ENCODE data around the gene RBM28.
"Not testable (repeated sequence)": the region's sequence is repeated elsewhere in the genome, so short reads cannot be mapped to it uniquely, and the experiment has no call there.

RBM28 gene

GRCh38 chr7:128287556-128287955 lies 56.2 kb downstream of the RBM28 start:
- TF ChIP-seq POLR2A (IDR thresholded peaks at IDR 0.05; ENCODE audit: extremely low read depth, insufficient read length): no peak
- TF ChIP-seq MAX (IDR thresholded peaks at IDR 0.05; ENCODE audit: low read depth, low read length): no peak
- no peak for TF ChIP-seq MYC (IDR thresholded peaks at IDR 0.05; ENCODE audit: low read depth, low read length)
- TF ChIP-seq CTCF (IDR thresholded peaks at IDR 0.05; ENCODE audit: low read depth, low read length): no peak
- H3K4me3 ChIP-seq (ENCODE audit: low read depth, low read length): no peak overlapping the region
- DNase-seq (ENCODE audit: low read depth): no peak

- DNase-seq (ENCODE audit: low read depth): no peak
- H3K4me3 ChIP-seq (ENCODE audit: low read depth, low read length): no peak overlapping the region
- no peak for TF ChIP-seq MYC (IDR thresholded peaks at IDR 0.05; ENCODE audit: low read depth, low read length)
- no peak for TF ChIP-seq CTCF (IDR thresholded peaks at IDR 0.05; ENCODE audit: low read depth, low read length)
- no peak for TF ChIP-seq POLR2A (IDR thresholded peaks at IDR 0.05; ENCODE audit: extremely low read depth, insufficient read length)
- no peak for TF ChIP-seq MAX (IDR thresholded peaks at IDR 0.05; ENCODE audit: low read depth, low read length)
These were observed 59.6 kb downstream of the RBM28 start for GRCh38 chr7:128284102-128284501.

GRCh38 chr7:128281605-128282380 lies 61.9 kb downstream of the RBM28 start:
- TF ChIP-seq MYC (IDR thresholded peaks at IDR 0.05; ENCODE audit: low read depth, low read length) (no peak), POLR2A (IDR thresholded peaks at IDR 0.05; ENCODE audit: extremely low read depth, insufficient read length) (no peak), CTCF (IDR thresholded peaks at IDR 0.05; ENCODE audit: low read depth, low read length) (no peak), MAX (IDR thresholded peaks at IDR 0.05; ENCODE audit: low read depth, low read length) (no peak)
- H3K4me3 ChIP-seq (ENCODE audit: low read depth, low read length): no peak overlapping the region
- no peak for DNase-seq (ENCODE audit: low read depth)

GRCh38 chr7:128280451-128280850 lies 63.3 kb downstream of the RBM28 start:
- DNase-seq (ENCODE audit: low read depth); H3K4me3 ChIP-seq (ENCODE audit: low read depth, low read length): not testable (repeated sequence)

- no peak for TF ChIP-seq MAX (IDR thresholded peaks at IDR 0.05; ENCODE audit: low read depth, low read length)
- TF ChIP-seq CTCF (IDR thresholded peaks at IDR 0.05; ENCODE audit: low read depth, low read length): no peak
- no peak for TF ChIP-seq MYC (IDR thresholded peaks at IDR 0.05; ENCODE audit: low read depth, low read length)
- TF ChIP-seq POLR2A (IDR thresholded peaks at IDR 0.05; ENCODE audit: extremely low read depth, insufficient read length): no peak
- DNase-seq (ENCODE audit: low read depth): no peak
These were observed 64.5 kb downstream of the RBM28 start for GRCh38 chr7:128279124-128279713.

GRCh38 chr7:128278366-128278765 lies 65.3 kb downstream of the RBM28 start:
- TF ChIP-seq CTCF (IDR thresholded peaks at IDR 0.05; ENCODE audit: low read depth, low read length) (no peak), POLR2A (IDR thresholded peaks at IDR 0.05; ENCODE audit: extremely low read depth, insufficient read length) (no peak), MAX (IDR thresholded peaks at IDR 0.05; ENCODE audit: low read depth, low read length) (no peak), MYC (IDR thresholded peaks at IDR 0.05; ENCODE audit: low read depth, low read length) (no peak)
- DNase-seq (ENCODE audit: low read depth): no peak

More at GRCh38 chr7:128279124-128279713, 64.5 kb downstream of the RBM28 start:
- H3K4me3 ChIP-seq (ENCODE audit: low read depth, low read length): no peak overlapping the region

More at GRCh38 chr7:128278366-128278765, 65.3 kb downstream of the RBM28 start:
- H3K4me3 ChIP-seq (ENCODE audit: low read depth, low read length): no peak overlapping the region

All from NB4 (cell line).